ENCODE data around the gene TOM1L2.

DNA sequence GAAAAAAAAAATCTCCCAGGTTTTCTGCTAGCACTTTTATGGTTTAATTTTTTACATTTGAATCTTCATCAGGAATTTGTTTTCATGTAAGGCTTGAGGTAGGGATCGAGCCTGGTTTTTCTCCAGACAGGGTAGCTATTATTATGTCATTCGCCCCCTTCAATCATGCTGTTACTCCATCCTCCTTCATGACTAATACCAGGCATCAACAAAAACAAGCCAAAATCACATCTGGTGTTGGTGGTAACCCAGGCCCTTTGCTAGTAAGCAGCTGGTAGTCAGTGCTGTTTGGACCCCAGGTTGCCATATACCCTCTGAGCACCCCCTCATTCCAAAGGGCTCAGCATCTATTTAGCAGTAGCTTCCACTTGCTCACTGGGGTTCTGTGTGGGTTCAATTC, 30.0 kb upstream of the TOM1L2 start:
- TF ChIP-seq, protein P1, sequence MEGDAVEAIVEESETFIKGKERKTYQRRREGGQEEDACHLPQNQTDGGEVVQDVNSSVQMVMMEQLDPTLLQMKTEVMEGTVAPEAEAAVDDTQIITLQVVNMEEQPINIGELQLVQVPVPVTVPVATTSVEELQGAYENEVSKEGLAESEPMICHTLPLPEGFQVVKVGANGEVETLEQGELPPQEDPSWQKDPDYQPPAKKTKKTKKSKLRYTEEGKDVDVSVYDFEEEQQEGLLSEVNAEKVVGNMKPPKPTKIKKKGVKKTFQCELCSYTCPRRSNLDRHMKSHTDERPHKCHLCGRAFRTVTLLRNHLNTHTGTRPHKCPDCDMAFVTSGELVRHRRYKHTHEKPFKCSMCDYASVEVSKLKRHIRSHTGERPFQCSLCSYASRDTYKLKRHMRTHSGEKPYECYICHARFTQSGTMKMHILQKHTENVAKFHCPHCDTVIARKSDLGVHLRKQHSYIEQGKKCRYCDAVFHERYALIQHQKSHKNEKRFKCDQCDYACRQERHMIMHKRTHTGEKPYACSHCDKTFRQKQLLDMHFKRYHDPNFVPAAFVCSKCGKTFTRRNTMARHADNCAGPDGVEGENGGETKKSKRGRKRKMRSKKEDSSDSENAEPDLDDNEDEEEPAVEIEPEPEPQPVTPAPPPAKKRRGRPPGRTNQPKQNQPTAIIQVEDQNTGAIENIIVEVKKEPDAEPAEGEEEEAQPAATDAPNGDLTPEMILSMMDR (IDR thresholded peaks at IDR 0.05), result no peak
- no peak for TF ChIP-seq SIN3A (IDR thresholded peaks at IDR 0.05; ENCODE audit: borderline replicate concordance, insufficient read depth, low read depth, low read length)

All from Panc1 (cell line).